ENCODE results near the gene TREX2. TPM values are rescaled to one million over a fixed set of nuclear protein-coding genes. Genes with fewer than 3 reads are reported as not detected.

The TREX2 gene
- polyA plus RNA-seq, 1 of the 3 experiments (the other 2 are of a cell fraction) = 0.76 TPM

GRCh38 chrX:153445106-153445855, 575 bp downstream of the TREX2 start:
- TF ChIP-seq FOXM1 (IDR thresholded peaks at IDR 0.05; ENCODE audit: low read depth) (no peak), SIN3A (IDR thresholded peaks at IDR 0.05; ENCODE audit: borderline replicate concordance, low read depth, low read length) (no peak), MEF2A (IDR thresholded peaks at IDR 0.05; ENCODE audit: borderline replicate concordance, low read depth) (no peak), JUND (IDR thresholded peaks at IDR 0.05) (no peak)
- TF ChIP-seq, protein P1, sequence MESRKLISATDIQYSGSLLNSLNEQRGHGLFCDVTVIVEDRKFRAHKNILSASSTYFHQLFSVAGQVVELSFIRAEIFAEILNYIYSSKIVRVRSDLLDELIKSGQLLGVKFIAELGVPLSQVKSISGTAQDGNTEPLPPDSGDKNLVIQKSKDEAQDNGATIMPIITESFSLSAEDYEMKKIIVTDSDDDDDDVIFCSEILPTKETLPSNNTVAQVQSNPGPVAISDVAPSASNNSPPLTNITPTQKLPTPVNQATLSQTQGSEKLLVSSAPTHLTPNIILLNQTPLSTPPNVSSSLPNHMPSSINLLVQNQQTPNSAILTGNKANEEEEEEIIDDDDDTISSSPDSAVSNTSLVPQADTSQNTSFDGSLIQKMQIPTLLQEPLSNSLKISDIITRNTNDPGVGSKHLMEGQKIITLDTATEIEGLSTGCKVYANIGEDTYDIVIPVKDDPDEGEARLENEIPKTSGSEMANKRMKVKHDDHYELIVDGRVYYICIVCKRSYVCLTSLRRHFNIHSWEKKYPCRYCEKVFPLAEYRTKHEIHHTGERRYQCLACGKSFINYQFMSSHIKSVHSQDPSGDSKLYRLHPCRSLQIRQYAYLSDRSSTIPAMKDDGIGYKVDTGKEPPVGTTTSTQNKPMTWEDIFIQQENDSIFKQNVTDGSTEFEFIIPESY (IDR thresholded peaks at IDR 0.05; ENCODE audit: borderline replicate concordance, low read depth) = no peak
- TF ChIP-seq, protein P2, sequence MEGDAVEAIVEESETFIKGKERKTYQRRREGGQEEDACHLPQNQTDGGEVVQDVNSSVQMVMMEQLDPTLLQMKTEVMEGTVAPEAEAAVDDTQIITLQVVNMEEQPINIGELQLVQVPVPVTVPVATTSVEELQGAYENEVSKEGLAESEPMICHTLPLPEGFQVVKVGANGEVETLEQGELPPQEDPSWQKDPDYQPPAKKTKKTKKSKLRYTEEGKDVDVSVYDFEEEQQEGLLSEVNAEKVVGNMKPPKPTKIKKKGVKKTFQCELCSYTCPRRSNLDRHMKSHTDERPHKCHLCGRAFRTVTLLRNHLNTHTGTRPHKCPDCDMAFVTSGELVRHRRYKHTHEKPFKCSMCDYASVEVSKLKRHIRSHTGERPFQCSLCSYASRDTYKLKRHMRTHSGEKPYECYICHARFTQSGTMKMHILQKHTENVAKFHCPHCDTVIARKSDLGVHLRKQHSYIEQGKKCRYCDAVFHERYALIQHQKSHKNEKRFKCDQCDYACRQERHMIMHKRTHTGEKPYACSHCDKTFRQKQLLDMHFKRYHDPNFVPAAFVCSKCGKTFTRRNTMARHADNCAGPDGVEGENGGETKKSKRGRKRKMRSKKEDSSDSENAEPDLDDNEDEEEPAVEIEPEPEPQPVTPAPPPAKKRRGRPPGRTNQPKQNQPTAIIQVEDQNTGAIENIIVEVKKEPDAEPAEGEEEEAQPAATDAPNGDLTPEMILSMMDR (IDR thresholded peaks at IDR 0.05) = no peak
- ChIA-PET POLR2A (no interaction called here), CTCF (interaction anchor here (0.6 to 2.4 kb wide), 6 partner anchors 16 to 63 kb away, joined by 3 to 13 read pairs (median 3); partner anchors contain the start of gene HAUS7)
- no peaks in the 10 kb centered on the region for H3K79me2 ChIP-seq (ENCODE audit: insufficient read depth)
- no peak overlapping the region for H3K4me2 ChIP-seq
- no peaks in the 10 kb centered on the region for H3K9me3 ChIP-seq
- H3K9ac ChIP-seq = no peak overlapping the region
- peaks cover 34% of the 10 kb centered on the region for H3K27me3 ChIP-seq (ENCODE audit: insufficient read depth)
- H2AFZ ChIP-seq (ENCODE audit: low read depth) = no peak overlapping the region
- no peaks in the 10 kb centered on the region for H3K9me2 ChIP-seq
- no peaks in the 10 kb centered on the region for H4K20me1 ChIP-seq (ENCODE audit: insufficient read depth)
- H3K4me3 ChIP-seq (ENCODE audit: low read depth in 2 of 2, low read length in 1 of 2) = no peak overlapping the region
- DNase-seq = no peak
- H3K4me1 ChIP-seq (ENCODE audit: control insufficient read depth in 1 of 2, insufficient read depth in 2 of 2, low read depth in 1 of 2, low read length in 1 of 2) = no peaks in the 10 kb centered on the region
- no peaks in the 10 kb centered on the region for H3F3A ChIP-seq (replicated peaks; ENCODE audit: insufficient read depth)
- 57% methylated on average over 12 of the region's 35 CpGs for WGBS (ENCODE audit: low lambda C conversion rate)
- no peaks in the 10 kb centered on the region for H3K36me3 ChIP-seq (replicated peaks in 1 of 2; ENCODE audit: control insufficient read depth in 1 of 2, insufficient read depth in 2 of 2, low read length in 1 of 2)
- no peak overlapping the region for H3K27ac ChIP-seq (ENCODE audit: low read depth in 2 of 2, low read length in 1 of 2)

GRCh38 chrX:153444333-153445011, 1.4 kb downstream of the TREX2 start:
- no peaks in the 10 kb centered on the region for H3K9me2 ChIP-seq
- no peaks in the 10 kb centered on the region for H4K20me1 ChIP-seq (ENCODE audit: insufficient read depth)
- peaks cover 30% of the 10 kb centered on the region for H3K27me3 ChIP-seq (ENCODE audit: insufficient read depth)
- no peaks in the 10 kb centered on the region for H3K9me3 ChIP-seq
- H3K4me1 ChIP-seq (ENCODE audit: control insufficient read depth in 1 of 2, insufficient read depth in 2 of 2, low read depth in 1 of 2, low read length in 1 of 2) = no peaks in the 10 kb centered on the region
- CTCF ChIA-PET = interaction anchor here (1.2 to 2.4 kb wide), 3 partner anchors 16 to 63 kb away, joined by 3 to 13 read pairs (median 3); partner anchors contain the start of gene HAUS7
- no peaks in the 10 kb centered on the region for H3K36me3 ChIP-seq (replicated peaks in 1 of 2; ENCODE audit: control insufficient read depth in 1 of 2, insufficient read depth in 2 of 2, low read length in 1 of 2)
- no peak overlapping the region for H3K4me3 ChIP-seq (ENCODE audit: low read depth in 2 of 2, low read length in 1 of 2)
- no peaks in the 10 kb centered on the region for H3F3A ChIP-seq (replicated peaks; ENCODE audit: insufficient read depth)
- H3K4me2 ChIP-seq = no peak overlapping the region
- 53% methylated on average over 12 of the region's 37 CpGs for WGBS (ENCODE audit: low lambda C conversion rate)
- POLR2A ChIA-PET = no interaction called here
- H2AFZ ChIP-seq (ENCODE audit: low read depth) = no peak overlapping the region
- H3K27ac ChIP-seq (ENCODE audit: low read depth in 2 of 2, low read length in 1 of 2) = no peak overlapping the region
- H3K79me2 ChIP-seq (ENCODE audit: insufficient read depth) = no peaks in the 10 kb centered on the region
- no peak for DNase-seq
- no peak overlapping the region for H3K9ac ChIP-seq
- no peak for TF ChIP-seq MXI1 (IDR thresholded peaks at IDR 0.05; ENCODE audit: low read depth, low read length)
- TF ChIP-seq IRF3 (IDR thresholded peaks at IDR 0.05; ENCODE audit: low read depth, low read length) = no peak
- no peak for TF ChIP-seq JUND (IDR thresholded peaks at IDR 0.05)
- TF ChIP-seq NRF1 (IDR thresholded peaks at IDR 0.05; ENCODE audit: low read depth, low read length) = no peak
- TF ChIP-seq TEAD4 (IDR thresholded peaks at IDR 0.05; ENCODE audit: borderline replicate concordance, insufficient read depth) = no peak
- no peak for TF ChIP-seq RXRA (IDR thresholded peaks at IDR 0.05; ENCODE audit: borderline replicate concordance, low read depth)
- TF ChIP-seq, protein P1 (IDR thresholded peaks at IDR 0.05; ENCODE audit: borderline replicate concordance, low read depth) = no peak
- no peak for TF ChIP-seq RCOR1 (IDR thresholded peaks at IDR 0.05; ENCODE audit: low read length)
- TF ChIP-seq, protein P3, sequence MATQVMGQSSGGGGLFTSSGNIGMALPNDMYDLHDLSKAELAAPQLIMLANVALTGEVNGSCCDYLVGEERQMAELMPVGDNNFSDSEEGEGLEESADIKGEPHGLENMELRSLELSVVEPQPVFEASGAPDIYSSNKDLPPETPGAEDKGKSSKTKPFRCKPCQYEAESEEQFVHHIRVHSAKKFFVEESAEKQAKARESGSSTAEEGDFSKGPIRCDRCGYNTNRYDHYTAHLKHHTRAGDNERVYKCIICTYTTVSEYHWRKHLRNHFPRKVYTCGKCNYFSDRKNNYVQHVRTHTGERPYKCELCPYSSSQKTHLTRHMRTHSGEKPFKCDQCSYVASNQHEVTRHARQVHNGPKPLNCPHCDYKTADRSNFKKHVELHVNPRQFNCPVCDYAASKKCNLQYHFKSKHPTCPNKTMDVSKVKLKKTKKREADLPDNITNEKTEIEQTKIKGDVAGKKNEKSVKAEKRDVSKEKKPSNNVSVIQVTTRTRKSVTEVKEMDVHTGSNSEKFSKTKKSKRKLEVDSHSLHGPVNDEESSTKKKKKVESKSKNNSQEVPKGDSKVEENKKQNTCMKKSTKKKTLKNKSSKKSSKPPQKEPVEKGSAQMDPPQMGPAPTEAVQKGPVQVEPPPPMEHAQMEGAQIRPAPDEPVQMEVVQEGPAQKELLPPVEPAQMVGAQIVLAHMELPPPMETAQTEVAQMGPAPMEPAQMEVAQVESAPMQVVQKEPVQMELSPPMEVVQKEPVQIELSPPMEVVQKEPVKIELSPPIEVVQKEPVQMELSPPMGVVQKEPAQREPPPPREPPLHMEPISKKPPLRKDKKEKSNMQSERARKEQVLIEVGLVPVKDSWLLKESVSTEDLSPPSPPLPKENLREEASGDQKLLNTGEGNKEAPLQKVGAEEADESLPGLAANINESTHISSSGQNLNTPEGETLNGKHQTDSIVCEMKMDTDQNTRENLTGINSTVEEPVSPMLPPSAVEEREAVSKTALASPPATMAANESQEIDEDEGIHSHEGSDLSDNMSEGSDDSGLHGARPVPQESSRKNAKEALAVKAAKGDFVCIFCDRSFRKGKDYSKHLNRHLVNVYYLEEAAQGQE (IDR thresholded peaks at IDR 0.05; ENCODE audit: low read depth, low read length) = no peak
- TF ChIP-seq SIN3A (IDR thresholded peaks at IDR 0.05; ENCODE audit: borderline replicate concordance, low read depth, low read length) = no peak
